ENCODE measurements around the gene ST6GAL1.
"Not testable (repeated sequence)": the region's sequence is repeated elsewhere in the genome, so short reads cannot be mapped to it uniquely, and the experiment has no call there.

Gene ST6GAL1

GRCh38 chr3:186940967-186941366, 10.6 kb downstream of the ST6GAL1 start:
- no peak for DNase-seq (ENCODE audit: low read depth in 1 of 2, low spot score in 1 of 2)

GRCh38 chr3:186942168-186942567, 11.8 kb downstream of the ST6GAL1 start:
- DNase-seq (ENCODE audit: low read depth in 1 of 2, low spot score in 1 of 2) = no peak

GRCh38 chr3:186945255-186945823, 15.0 kb downstream of the ST6GAL1 start:
- no peak for DNase-seq (ENCODE audit: low read depth in 1 of 2, low spot score in 1 of 2)

- no peak for DNase-seq (ENCODE audit: low read depth in 1 of 2, low spot score in 1 of 2)
Measured at GRCh38 chr3:186946756-186947375, 16.5 kb downstream of the ST6GAL1 start.

GRCh38 chr3:186949281-186949982, 19.1 kb downstream of the ST6GAL1 start:
- DNase-seq (ENCODE audit: low read depth in 1 of 2, low spot score in 1 of 2) = no peak

- no peak for DNase-seq (ENCODE audit: low read depth in 1 of 2, low spot score in 1 of 2)
Measured at GRCh38 chr3:186950402-186951093, 20.2 kb downstream of the ST6GAL1 start.

- DNase-seq (ENCODE audit: low read depth in 1 of 2, low spot score in 1 of 2) = no peak
Measured at GRCh38 chr3:186951640-186952552, 21.6 kb downstream of the ST6GAL1 start.

GRCh38 chr3:186953011-186953487, 22.7 kb downstream of the ST6GAL1 start:
- DNase-seq (ENCODE audit: low read depth in 1 of 2, low spot score in 1 of 2) = no peak

- not testable (repeated sequence) for DNase-seq (ENCODE audit: low read depth in 1 of 2, low spot score in 1 of 2)
Measured at GRCh38 chr3:186953992-186954699, 23.8 kb downstream of the ST6GAL1 start.

- no peak for DNase-seq (ENCODE audit: low read depth in 1 of 2, low spot score in 1 of 2)
Measured at GRCh38 chr3:186955898-186956696, 25.8 kb downstream of the ST6GAL1 start.

- no peak for DNase-seq (ENCODE audit: low read depth in 1 of 2, low spot score in 1 of 2)
Measured at GRCh38 chr3:186959029-186959624, 28.8 kb downstream of the ST6GAL1 start.

- DNase-seq (ENCODE audit: low read depth in 1 of 2, low spot score in 1 of 2) = no peak
Measured at GRCh38 chr3:186960347-186960746, 30.0 kb downstream of the ST6GAL1 start.

GRCh38 chr3:186962445-186962844, 32.1 kb downstream of the ST6GAL1 start:
- DNase-seq (ENCODE audit: low read depth in 1 of 2, low spot score in 1 of 2) = no peak

- no peak for DNase-seq (ENCODE audit: low read depth in 1 of 2, low spot score in 1 of 2)
Measured at GRCh38 chr3:186963636-186964035, 33.3 kb downstream of the ST6GAL1 start.

- DNase-seq (ENCODE audit: low read depth in 1 of 2, low spot score in 1 of 2) = no peak
Measured at GRCh38 chr3:186964071-186964470, 33.7 kb downstream of the ST6GAL1 start.

- DNase-seq (ENCODE audit: low read depth in 1 of 2, low spot score in 1 of 2) = no peak
Measured at GRCh38 chr3:186964616-186965015, 34.3 kb downstream of the ST6GAL1 start.

GRCh38 chr3:186965141-186965879, 35.0 kb downstream of the ST6GAL1 start:
- DNase-seq (ENCODE audit: low read depth in 1 of 2, low spot score in 1 of 2) = no peak

- no peak for DNase-seq (ENCODE audit: low read depth in 1 of 2, low spot score in 1 of 2)
Measured at GRCh38 chr3:186966406-186966805, 36.1 kb downstream of the ST6GAL1 start.
